H1 (cell line): Measurements from ENCODE around the gene CSF2. TPM values are rescaled to one million over a fixed set of nuclear protein-coding genes. Genes with fewer than 3 reads are reported as not detected.

ENCODE experiments used
- CTCF ChIA-PET: fragments of 300-600 bp; sonication (Branson Sonifier 250); formaldehyde crosslinking; loops from one replicate; lab custom pipeline; 2021; ENCODE audit not compliant: partially characterized antibody; lab: Charles Lee
- POLR2A ChIA-PET: fragments of 300-600 bp; sonication (Branson Sonifier 250); formaldehyde crosslinking; loops from one replicate; lab custom pipeline; 2021; ENCODE audit warnings: inconsistent platforms; ENCODE audit not compliant: partially characterized antibody; lab: Charles Lee
- DNase-seq, 2 experiments: peaks; one replicate each; pipeline versions ENCODE4 v3.0.0 to v3.0.0-alpha.2; 2010 to 2022; ENCODE audit warnings: low spot score in 2 of 2, low read depth in 1 of 2, mixed read lengths in 1 of 2
- FAIRE-seq: peaks from 2 replicates; lab custom pipeline; 2011; peaks lifted over from hg19 to GRCh38; lab: Jason Lieb, UNC
- H2AFZ ChIP-seq: 2 replicates; pipeline ENCODE4 v1.8.1; 2012; ENCODE audit warnings: low read length, inconsistent platforms
- H2AK5ac ChIP-seq: 2 replicates; pipeline ENCODE4 v1.6.1; 2013; ENCODE audit warnings: low read depth, low read length
- H2BK120ac ChIP-seq: replicated peaks from 2 replicates; pipeline ENCODE3; 2013; ENCODE audit warnings: low read depth, low read length, inconsistent platforms
- H2BK12ac ChIP-seq: 2 replicates; pipeline ENCODE4 v1.6.1; 2013; ENCODE audit warnings: low read depth, low read length
- H2BK15ac ChIP-seq: 2 replicates; pipeline ENCODE4 v1.6.1; 2013; ENCODE audit warnings: low read length
- H2BK20ac ChIP-seq: 2 replicates; pipeline ENCODE4 v1.6.1; 2013; ENCODE audit warnings: low read length
- H2BK5ac ChIP-seq: 2 replicates; pipeline ENCODE4 v1.6.1; 2013; ENCODE audit warnings: low read depth, low read length
- H3K14ac ChIP-seq: 2 replicates; pipeline ENCODE4 v1.6.1; 2013; ENCODE audit warnings: inconsistent platforms; ENCODE audit not compliant: insufficient read length
- H3K18ac ChIP-seq: 2 replicates; pipeline ENCODE4 v1.6.1; 2013; ENCODE audit warnings: low read length; ENCODE audit errors: extremely low read depth
- H3K23ac ChIP-seq: 2 replicates; pipeline ENCODE4 v1.6.1; 2013; ENCODE audit warnings: inconsistent platforms; ENCODE audit not compliant: insufficient read length
- H3K23me2 ChIP-seq: 2 replicates; pipeline ENCODE4 v1.6.1; 2013; ENCODE audit warnings: low read depth, low read length
- H3K27ac ChIP-seq: 2 replicates; pipeline ENCODE4 v1.6.1; 2011; ENCODE audit warnings: low read depth, low read length, inconsistent platforms
- H3K27me3 ChIP-seq, 4 experiments: replicated peaks in 1 of 4; 1 replicate in 1 of 4; 2 replicates in 3 of 4; pipeline versions ENCODE4 v1.6.1 to v1.8.1; 2011 to 2013; ENCODE audit warnings: low read length in 3 of 4, mild to moderate bottlenecking in 3 of 4, inconsistent platforms in 2 of 4, mixed read lengths in 2 of 4, moderate library complexity in 1 of 4; ENCODE audit not compliant: control insufficient read depth in 3 of 4, insufficient read depth in 3 of 4; ENCODE audit errors: extremely low read depth in 1 of 4
- H3K36me3 ChIP-seq, 4 experiments: 2 replicates each; pipeline versions ENCODE4 v1.6.1 to v1.8.1; 2011 to 2013; ENCODE audit warnings: mild to moderate bottlenecking in 4 of 4, low read length in 3 of 4, moderate library complexity in 2 of 4, control low read depth in 1 of 4, inconsistent platforms in 1 of 4; ENCODE audit not compliant: insufficient read depth in 4 of 4, control insufficient read depth in 2 of 4
- H3K4ac ChIP-seq: replicated peaks from 2 replicates; pipeline ENCODE3; 2013; ENCODE audit warnings: low read length, low read depth, mixed read lengths, inconsistent platforms; ENCODE audit not compliant: insufficient read length
- H3K4me1 ChIP-seq, 4 experiments: replicated peaks in 1 of 4; 1 replicate in 1 of 4; 2 replicates in 3 of 4; pipeline versions ENCODE4 v1.6.1 to v1.8.1; 2011 to 2013; ENCODE audit warnings: low read length in 3 of 4, inconsistent platforms in 2 of 4, mixed read lengths in 1 of 4; ENCODE audit not compliant: insufficient read depth in 4 of 4, control insufficient read depth in 3 of 4
- H3K4me2 ChIP-seq, 2 experiments: 2 replicates each; pipeline versions ENCODE4 v1.6.1 to v1.8.1; 2011 to 2013; ENCODE audit warnings: low read depth in 2 of 2, low read length in 2 of 2, control low read depth in 1 of 2, inconsistent platforms in 1 of 2, mild to moderate bottlenecking in 1 of 2; ENCODE audit not compliant: insufficient read depth in 1 of 2
- H3K4me3 ChIP-seq, 4 experiments: fragments of 200-600, 300-600 bp in 1 of 4; sonication (generic), shearing (Covaris generic), sonication (Bioruptor Twin) in 1 of 4; 2 replicates each; pipeline versions ENCODE4 v1.5.1 to v1.8.1; 2011 to 2016; ENCODE audit warnings: low read length in 4 of 4, low read depth in 3 of 4, control low read depth in 2 of 4, inconsistent platforms in 2 of 4, mild to moderate bottlenecking in 2 of 4, mixed read lengths in 1 of 4, moderate library complexity in 1 of 4; ENCODE audit not compliant: insufficient read depth in 2 of 4; ENCODE audit errors: extremely low read depth in 1 of 4
- H3K56ac ChIP-seq: replicated peaks from 2 replicates; pipeline ENCODE3; 2013; ENCODE audit warnings: low read depth, mild to moderate bottlenecking, mixed read lengths, low read length, inconsistent platforms; ENCODE audit not compliant: insufficient read length
- H3K79me1 ChIP-seq: 2 replicates; pipeline ENCODE4 v1.6.1; 2013; ENCODE audit warnings: low read depth, low read length, control low read depth
- H3K79me2 ChIP-seq, 2 experiments: 2 replicates each; pipeline versions ENCODE4 v1.6.1 to v1.8.1; 2012 to 2013; ENCODE audit warnings: low read length in 2 of 2, mild to moderate bottlenecking in 2 of 2, inconsistent platforms in 1 of 2; ENCODE audit not compliant: insufficient read depth in 2 of 2, control insufficient read depth in 1 of 2
- H3K9ac ChIP-seq, 4 experiments: replicated peaks in 1 of 4; 1 replicate in 1 of 4; 2 replicates in 3 of 4; pipeline versions ENCODE4 v1.6.1 to v1.8.1; 2011 to 2013; ENCODE audit warnings: low read depth in 3 of 4, low read length in 3 of 4, control low read depth in 2 of 4, mild to moderate bottlenecking in 2 of 4, moderate library complexity in 2 of 4, inconsistent platforms in 1 of 4; ENCODE audit errors: extremely low read depth in 1 of 4
- H3K9me3 ChIP-seq, 2 experiments: 2 replicates each; pipeline versions ENCODE4 v1.6.1 to v1.8.1; 2012 to 2013; ENCODE audit warnings: mild to moderate bottlenecking in 2 of 2, moderate library complexity in 2 of 2, control low read depth in 1 of 2, inconsistent platforms in 1 of 2, low read depth in 1 of 2, low read length in 1 of 2, mixed read lengths in 1 of 2; ENCODE audit not compliant: insufficient read depth in 2 of 2
- H4K20me1 ChIP-seq, 2 experiments: replicated peaks in 1 of 2; 2 replicates each; pipeline versions ENCODE3 to v1.8.1; 2011 to 2013; ENCODE audit warnings: inconsistent platforms in 2 of 2, low read length in 2 of 2, mild to moderate bottlenecking in 1 of 2; ENCODE audit not compliant: insufficient read depth in 2 of 2, control insufficient read depth in 1 of 2
- H4K5ac ChIP-seq: 2 replicates; pipeline ENCODE4 v1.6.1; 2013; ENCODE audit warnings: low read length, low read depth, mixed read lengths, inconsistent platforms; ENCODE audit not compliant: insufficient read length
- H4K8ac ChIP-seq: 2 replicates; pipeline ENCODE4 v1.8.0; 2013; ENCODE audit warnings: mild to moderate bottlenecking, moderate library complexity, low read length, inconsistent platforms; ENCODE audit not compliant: insufficient read depth; ENCODE audit errors: extremely low read depth
- H4K91ac ChIP-seq: replicated peaks from 2 replicates; pipeline ENCODE3; 2013; ENCODE audit warnings: low read length, mixed read lengths, inconsistent platforms; ENCODE audit not compliant: insufficient read length
- CEBPB ChIP-seq: IDR thresholded peaks from 2 replicates; pipeline ENCODE4 v1.6.1; 2012; ENCODE audit warnings: low read depth, low read length
- KDM1A ChIP-seq: fragments of 200-600, 300-600 bp; sonication (generic); IDR thresholded peaks from 2 replicates; pipeline ENCODE4 v1.7.1; 2016; ENCODE audit warnings: mild to moderate bottlenecking, low read length, borderline replicate concordance
- RBBP5 ChIP-seq: IDR thresholded peaks from 2 replicates; pipeline ENCODE4 v1.7.1; 2012; ENCODE audit warnings: low read depth, mild to moderate bottlenecking, inconsistent platforms, low read length, moderate library complexity, borderline replicate concordance
- RNF2 ChIP-seq: fragments of 200-900, 300-1000 bp; sonication (generic); IDR thresholded peaks from 2 replicates; pipeline ENCODE4 v1.7.1; 2016; ENCODE audit warnings: borderline replicate concordance, low read depth, mild to moderate bottlenecking, antibody characterized with exemption, low read length; ENCODE audit not compliant: poor library complexity, severe bottlenecking; ENCODE audit errors: missing control alignments
- SAP30 ChIP-seq: fragments of 300-600 bp; sonication (generic); IDR thresholded peaks from 2 replicates; pipeline ENCODE4 v1.7.1; 2012; ENCODE audit warnings: low read length, moderate library complexity, mild to moderate bottlenecking, inconsistent platforms; ENCODE audit not compliant: insufficient read depth, insufficient replicate concordance
- SIRT6 ChIP-seq: IDR thresholded peaks from one replicate; pipeline ENCODE4 v1.7.1; 2012; ENCODE audit warnings: low read length, inconsistent platforms
- TAF7 ChIP-seq: optimal IDR thresholded peaks from 2 replicates; pipeline ENCODE3; 2011; ENCODE audit warnings: low read depth, mild to moderate bottlenecking, inconsistent platforms, low read length, moderate library complexity, borderline replicate concordance
- WGBS, 2 experiments: shearing (Covaris generic) in 1 of 2; methylation state at CpG; one replicate each; pipeline versions ENCODE4 v1.1.6 to v1.1.7; 2013 to 2015; ENCODE audit warnings: low lambda C conversion rate in 2 of 2, mixed read lengths in 2 of 2, inconsistent platforms in 1 of 2, low coverage in 1 of 2, missing lambda C conversion rate in 1 of 2; ENCODE audit not compliant: insufficient replicate concordance in 2 of 2, insufficient coverage in 1 of 2, insufficient read length in 1 of 2; ENCODE audit errors: extremely low coverage in 1 of 2, missing lambda C conversion rate in 1 of 2; 5-methylcytosine and 5-hydroxymethylcytosine counted together
- polyA plus RNA-seq, 7 experiments: library from polyadenylated mRNA; depleted of rRNA in 3 of 7; stranded (reverse) in 5 of 7; unstranded in 2 of 7; fragments of >200 nt in 5 of 7; fragments of 200-250 nt in 2 of 7; gene quantifications; 1 replicate in 5 of 7; 2 replicates in 1 of 7; 4 replicates in 1 of 7; pipeline versions ENCODE4 v1.2.1 to v1.2.3, GENCODE V29; 2011 to 2013; ENCODE audit warnings: missing spikeins in 2 of 7, mixed read lengths in 2 of 7
- total RNA-seq: library from RNA; stranded (reverse); fragmentation: NEBNext Ultra II Directional; extraction: Animal tissue kit (Norgen Biotek cat#: 25700); gene quantifications from 2 replicates; pipeline ENCODE4 v1.2.1, GENCODE V29; 2021
- TF ChIP-seq, protein P1 (sequence below): IDR thresholded peaks from 2 replicates; pipeline ENCODE4 v1.6.1; 2012; ENCODE audit warnings: inconsistent platforms

The CSF2 gene
- total and polyA plus RNA-seq, 2 of the 8 experiments (the other 6 are each of a cell fraction or from before 2014, with no cell fraction given), result not detected

GRCh38 chr5:132066871-132067270 is 6.7 kb upstream of the CSF2 start:
- Histone ChIP-seq H3K23me2 (no peaks in the 10 kb centered on the region), H2BK12ac (no peak overlapping the region), H3K4ac (no peak overlapping the region), H2AK5ac (no peak overlapping the region), H3K36me3 (no peaks in the 10 kb centered on the region), H3K79me1 (no peaks in the 10 kb centered on the region), H2AFZ (no peak overlapping the region), H4K91ac (no peak overlapping the region), H3K27me3 (no peaks in the 10 kb centered on the region), H4K20me1 (no peaks in the 10 kb centered on the region), H3K79me2 (no peaks in the 10 kb centered on the region), H2BK15ac (peak overlapping the region; percentile 29; the same call in 1 of the 2 replicates), H3K14ac (no peak overlapping the region), H3K56ac (no peak overlapping the region), H2BK5ac (no peak overlapping the region), H3K9me3 (no peaks in the 10 kb centered on the region), H2BK20ac (no peak overlapping the region), H3K18ac (no peak overlapping the region), H3K27ac (no peak overlapping the region), H4K8ac (no peak overlapping the region), H3K23ac (no peak overlapping the region), H4K5ac (no peak overlapping the region), H3K9ac (no peak overlapping the region), H2BK120ac (no peak overlapping the region), H3K4me2 (no peak overlapping the region), H3K4me1 (no peaks in the 10 kb centered on the region; a peak in 1 of 7 replicates), H3K4me3 (no peak overlapping the region)
- FAIRE-seq (no peak), DNase-seq (no peak)
- ChIA-PET POLR2A (no interaction called here), CTCF (interaction anchor here (0.6 to 6.5 kb wide), 6 partner anchors 67 to 256 kb away, joined by 3 to 42 read pairs (median 6); no protein-coding TSS in a partner anchor)
- WGBS, 2 experiments, result 95% methylated on average over 4 of the region's 4 CpGs; no CpG with 5 or more reads in 1 of the 2 experiments
- no peak for TF ChIP-seq RNF2
- TF ChIP-seq RBBP5, result no peak
- TF ChIP-seq CEBPB, result no peak
- TF ChIP-seq, protein P1, sequence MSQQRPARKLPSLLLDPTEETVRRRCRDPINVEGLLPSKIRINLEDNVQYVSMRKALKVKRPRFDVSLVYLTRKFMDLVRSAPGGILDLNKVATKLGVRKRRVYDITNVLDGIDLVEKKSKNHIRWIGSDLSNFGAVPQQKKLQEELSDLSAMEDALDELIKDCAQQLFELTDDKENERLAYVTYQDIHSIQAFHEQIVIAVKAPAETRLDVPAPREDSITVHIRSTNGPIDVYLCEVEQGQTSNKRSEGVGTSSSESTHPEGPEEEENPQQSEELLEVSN, result no peak
- TF ChIP-seq SAP30, result no peak
- TF ChIP-seq SIRT6, result no peak
- TF ChIP-seq TAF7, result no peak
- TF ChIP-seq KDM1A, result no peak
